H1 (cell line): Measurements from ENCODE around the gene ADARB2.

ENCODE experiments used
- CBX5 ChIP-seq: fragments of 300-800, 300-1000 bp; sonication (generic); IDR thresholded peaks from 2 replicates; pipeline ENCODE4 v1.7.1; 2016; ENCODE audit warnings: antibody characterized with exemption, low read length, low read depth
- EZH2 ChIP-seq: fragments of 200-600 bp; sonication (generic); IDR thresholded peaks from 2 replicates; pipeline ENCODE4 v1.7.1; 2012; ENCODE audit warnings: low read depth, mild to moderate bottlenecking, moderate library complexity, low read length, inconsistent platforms; ENCODE audit not compliant: severe bottlenecking
- GTF2F1 ChIP-seq: IDR thresholded peaks from 2 replicates; pipeline ENCODE4 v1.6.1; 2012; ENCODE audit warnings: low read depth, low read length, improper control_type of control experiment, borderline replicate concordance
- POLR2A ChIP-seq, 2 experiments: IDR thresholded peaks; 1 replicate in 1 of 2; 2 replicates in 1 of 2; pipeline ENCODE4 v1.6.1; 2011; ENCODE audit warnings: low read depth in 2 of 2, low read length in 2 of 2, mild to moderate bottlenecking in 2 of 2; ENCODE audit errors: control extremely low read depth in 1 of 2
- POLR2AphosphoS5 ChIP-seq: IDR thresholded peaks from 2 replicates; pipeline ENCODE4 v1.6.1; 2011; ENCODE audit warnings: low read depth, low read length
- SP1 ChIP-seq: IDR thresholded peaks from 2 replicates; pipeline ENCODE4 v1.6.1; 2011; ENCODE audit warnings: low read depth, low read length
- USF2 ChIP-seq: IDR thresholded peaks from 2 replicates; pipeline ENCODE4 v1.6.1; 2011; ENCODE audit warnings: low read length, improper control_type of control experiment
- TF ChIP-seq, protein P1 (sequence below), 3 experiments: IDR thresholded peaks; 1 replicate in 2 of 3; 2 replicates in 1 of 3; pipeline versions ENCODE4 v1.5.1 to v1.6.1; 2011; ENCODE audit warnings: low read length in 3 of 3, mild to moderate bottlenecking in 3 of 3, inconsistent platforms in 2 of 3, low read depth in 1 of 3, moderate library complexity in 1 of 3; ENCODE audit not compliant: insufficient read depth in 1 of 3; ENCODE audit errors: control extremely low read depth in 1 of 3

DNA sequence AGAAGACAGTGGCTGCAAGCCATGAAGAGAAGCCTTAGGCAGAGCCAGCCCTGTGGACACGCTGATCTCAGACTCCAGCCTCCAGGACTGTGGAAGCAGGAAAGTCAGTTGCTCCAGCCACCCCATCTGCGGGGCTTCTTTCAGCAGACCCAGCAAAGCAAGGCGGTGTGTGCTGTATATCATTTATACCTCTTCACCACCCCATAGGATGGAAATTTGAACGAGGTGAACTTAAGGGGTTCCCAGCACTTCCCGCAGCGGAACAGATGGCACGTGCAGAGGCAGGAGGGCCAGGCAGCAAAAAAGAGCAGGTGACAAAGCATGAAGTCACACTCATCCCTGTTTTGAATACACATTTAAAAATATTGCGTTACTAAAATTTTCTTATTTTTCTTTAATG is 159.4 kb downstream of the ADARB2 start:
- TF ChIP-seq SP1, result no peak
- no peak for TF ChIP-seq EZH2
- TF ChIP-seq, protein P1, sequence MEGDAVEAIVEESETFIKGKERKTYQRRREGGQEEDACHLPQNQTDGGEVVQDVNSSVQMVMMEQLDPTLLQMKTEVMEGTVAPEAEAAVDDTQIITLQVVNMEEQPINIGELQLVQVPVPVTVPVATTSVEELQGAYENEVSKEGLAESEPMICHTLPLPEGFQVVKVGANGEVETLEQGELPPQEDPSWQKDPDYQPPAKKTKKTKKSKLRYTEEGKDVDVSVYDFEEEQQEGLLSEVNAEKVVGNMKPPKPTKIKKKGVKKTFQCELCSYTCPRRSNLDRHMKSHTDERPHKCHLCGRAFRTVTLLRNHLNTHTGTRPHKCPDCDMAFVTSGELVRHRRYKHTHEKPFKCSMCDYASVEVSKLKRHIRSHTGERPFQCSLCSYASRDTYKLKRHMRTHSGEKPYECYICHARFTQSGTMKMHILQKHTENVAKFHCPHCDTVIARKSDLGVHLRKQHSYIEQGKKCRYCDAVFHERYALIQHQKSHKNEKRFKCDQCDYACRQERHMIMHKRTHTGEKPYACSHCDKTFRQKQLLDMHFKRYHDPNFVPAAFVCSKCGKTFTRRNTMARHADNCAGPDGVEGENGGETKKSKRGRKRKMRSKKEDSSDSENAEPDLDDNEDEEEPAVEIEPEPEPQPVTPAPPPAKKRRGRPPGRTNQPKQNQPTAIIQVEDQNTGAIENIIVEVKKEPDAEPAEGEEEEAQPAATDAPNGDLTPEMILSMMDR (IDR thresholded peaks at IDR 0.05; ENCODE audit: control extremely low read depth in 1 of 3, insufficient read depth in 1 of 3, low read depth in 1 of 3, low read length in 3 of 3), result no peak
- TF ChIP-seq CBX5, result no peak
- no peak for TF ChIP-seq POLR2AphosphoS5
- TF ChIP-seq USF2, result no peak
- no peak for TF ChIP-seq POLR2A (IDR thresholded peaks at IDR 0.05; ENCODE audit: control extremely low read depth in 1 of 2, low read depth in 2 of 2, low read length in 2 of 2)
- TF ChIP-seq GTF2F1, result no peak
